ENCODE measurements around the gene VAPA.

Gene VAPA

GRCh38 chr18:9994026-9994570, 80.3 kb downstream of the VAPA start:
- no peak for TF ChIP-seq CTCF (conservative IDR thresholded peaks at IDR 0.05; ENCODE audit: low read depth, low read length)
- no peak overlapping the region for H3K4me3 ChIP-seq (ENCODE audit: low read length)
- DNase-seq (ENCODE audit: low read depth): no peak

- H3K4me3 ChIP-seq (ENCODE audit: low read length): no peak overlapping the region
- no peak for DNase-seq (ENCODE audit: low read depth)
- TF ChIP-seq CTCF (conservative IDR thresholded peaks at IDR 0.05; ENCODE audit: low read depth, low read length): no peak
Observed at GRCh38 chr18:9994701-9995235, 81.0 kb downstream of the VAPA start.

DNA sequence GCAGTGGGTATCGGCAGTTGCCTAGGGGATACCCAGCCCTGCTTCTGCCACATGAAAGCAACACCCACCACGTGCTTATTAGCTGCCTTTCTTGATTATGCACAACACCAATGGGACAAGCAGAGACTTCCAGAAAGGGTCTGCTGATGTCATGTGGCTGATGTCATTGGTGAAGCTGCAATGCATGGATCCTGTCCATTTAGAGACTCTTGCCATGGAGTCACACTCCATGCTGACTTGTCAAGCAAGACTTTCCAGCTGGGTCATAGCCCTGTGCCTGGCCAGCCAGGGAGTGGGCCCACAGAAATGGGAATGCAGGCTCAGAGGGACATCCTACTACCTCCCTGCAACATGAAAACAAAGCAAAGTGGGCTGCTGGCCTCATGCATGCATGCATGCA, 81.8 kb downstream of the VAPA start:
- no peak for DNase-seq (ENCODE audit: low read depth)
- TF ChIP-seq CTCF (conservative IDR thresholded peaks at IDR 0.05; ENCODE audit: low read depth, low read length): no peak
- no peak overlapping the region for H3K4me3 ChIP-seq (ENCODE audit: low read length)

- DNase-seq (ENCODE audit: low read depth): no peak
- no peak overlapping the region for H3K4me3 ChIP-seq (ENCODE audit: low read length)
- no peak for TF ChIP-seq CTCF (conservative IDR thresholded peaks at IDR 0.05; ENCODE audit: low read depth, low read length)
Observed at GRCh38 chr18:9996094-9996493, 82.3 kb downstream of the VAPA start.

DNA sequence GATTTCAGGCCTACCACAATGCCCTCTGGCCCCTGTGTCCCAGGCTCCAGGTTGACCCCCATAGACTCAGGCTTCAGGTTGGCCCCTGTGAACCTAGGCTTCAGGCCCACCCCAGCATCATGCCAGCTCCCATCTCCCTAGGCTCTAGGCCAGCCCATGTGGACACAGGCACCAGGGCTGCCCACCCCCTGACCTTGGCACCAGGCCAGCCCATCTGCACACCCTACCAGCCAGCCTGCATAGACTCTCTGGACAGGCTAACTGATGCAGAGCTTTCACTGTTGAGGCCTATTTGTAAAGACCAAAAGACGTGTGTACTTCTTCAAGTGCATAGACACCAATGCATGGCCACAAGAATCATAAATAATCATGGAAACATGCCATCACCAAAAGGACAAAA, 83.9 kb downstream of the VAPA start:
- no peak for DNase-seq (ENCODE audit: low read depth)
- no peak overlapping the region for H3K4me3 ChIP-seq (ENCODE audit: low read length)
- no peak for TF ChIP-seq CTCF (conservative IDR thresholded peaks at IDR 0.05; ENCODE audit: low read depth, low read length)

DNA sequence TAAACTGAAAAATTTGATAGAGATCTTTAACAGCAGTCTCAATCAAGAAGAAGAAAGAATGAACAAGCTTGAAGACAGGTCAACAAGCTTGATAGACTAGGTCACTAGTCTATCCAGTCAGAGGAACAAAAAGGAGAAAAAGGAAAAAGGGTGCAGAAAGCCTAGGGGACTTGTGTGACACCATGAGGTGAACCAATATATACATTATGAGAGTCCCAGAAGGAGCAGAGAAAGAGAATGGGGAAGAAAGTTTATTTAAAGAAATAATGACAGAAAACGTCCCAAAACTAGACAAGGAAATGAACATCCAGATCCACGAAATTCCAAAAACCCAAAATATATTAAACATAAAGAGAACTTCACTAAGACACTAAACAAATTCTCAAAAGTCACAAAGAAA, 84.5 kb downstream of the VAPA start:
- DNase-seq (ENCODE audit: low read depth): no peak
- TF ChIP-seq CTCF (conservative IDR thresholded peaks at IDR 0.05; ENCODE audit: low read depth, low read length): no peak
- no peak overlapping the region for H3K4me3 ChIP-seq (ENCODE audit: low read length)

DNA sequence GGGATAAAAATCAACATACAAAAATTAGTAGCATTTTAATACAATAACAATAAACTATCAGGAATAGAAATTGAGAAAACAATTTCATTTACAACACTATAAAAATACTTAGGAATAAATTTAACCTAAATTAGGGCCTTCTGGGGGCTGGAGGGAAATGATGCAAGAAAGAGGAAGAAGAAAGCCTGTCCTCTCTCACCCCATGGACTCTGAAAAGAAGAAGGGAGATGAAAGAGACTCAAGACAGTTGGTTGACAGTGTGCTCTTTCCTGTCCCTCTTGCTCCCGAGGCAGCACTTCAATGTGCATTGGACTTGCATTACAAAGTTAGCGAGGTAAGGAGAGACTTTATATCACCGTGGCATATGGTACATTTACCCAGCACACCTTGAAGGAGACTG, 88.5 kb downstream of the VAPA start:
- TF ChIP-seq CTCF (conservative IDR thresholded peaks at IDR 0.05; ENCODE audit: low read depth, low read length): no peak
- DNase-seq (ENCODE audit: low read depth): no peak
- H3K4me3 ChIP-seq (ENCODE audit: low read length): no peak overlapping the region
